ENCODE measurements around the gene ARFGAP1.

The ARFGAP1 gene

DNA sequence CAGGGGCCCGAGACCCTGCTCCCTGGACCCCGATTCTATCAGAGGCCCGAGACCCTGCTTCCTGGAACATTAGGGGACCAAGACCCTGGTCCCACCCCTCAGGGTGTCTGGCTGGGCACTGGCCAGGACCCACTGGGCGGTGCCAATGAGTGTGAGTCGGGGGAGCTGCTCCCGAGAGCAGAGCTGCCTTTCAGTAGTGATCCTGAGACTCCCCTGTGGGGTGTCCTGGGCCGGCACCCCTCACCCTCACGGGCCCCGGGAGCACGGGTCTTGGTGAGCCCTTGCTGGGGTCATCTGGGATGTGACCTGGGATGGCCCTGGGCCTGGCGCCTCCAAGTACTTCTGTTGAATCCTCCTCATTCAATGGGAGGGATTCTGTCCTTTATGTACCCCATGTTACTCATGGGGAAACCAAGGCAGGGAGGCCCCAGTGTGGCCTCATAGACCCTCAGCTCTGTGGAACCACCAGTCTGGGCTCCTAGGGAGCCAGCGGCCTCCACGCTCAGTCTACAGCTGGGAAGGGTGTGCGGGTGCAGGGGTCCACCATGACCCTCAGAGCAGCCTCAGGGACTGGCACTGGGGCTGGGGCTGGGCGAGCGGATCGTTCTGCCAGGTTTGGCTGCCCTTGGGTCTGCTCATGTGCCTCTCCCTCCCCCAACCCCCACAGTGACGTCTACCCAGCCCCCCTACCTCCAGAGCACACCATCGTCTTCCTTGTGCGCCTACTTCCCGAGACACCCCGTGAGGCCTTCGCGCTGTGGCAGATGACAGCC is 46.0 kb downstream of the ARFGAP1 start:
- DNase-seq: no peak

DNA sequence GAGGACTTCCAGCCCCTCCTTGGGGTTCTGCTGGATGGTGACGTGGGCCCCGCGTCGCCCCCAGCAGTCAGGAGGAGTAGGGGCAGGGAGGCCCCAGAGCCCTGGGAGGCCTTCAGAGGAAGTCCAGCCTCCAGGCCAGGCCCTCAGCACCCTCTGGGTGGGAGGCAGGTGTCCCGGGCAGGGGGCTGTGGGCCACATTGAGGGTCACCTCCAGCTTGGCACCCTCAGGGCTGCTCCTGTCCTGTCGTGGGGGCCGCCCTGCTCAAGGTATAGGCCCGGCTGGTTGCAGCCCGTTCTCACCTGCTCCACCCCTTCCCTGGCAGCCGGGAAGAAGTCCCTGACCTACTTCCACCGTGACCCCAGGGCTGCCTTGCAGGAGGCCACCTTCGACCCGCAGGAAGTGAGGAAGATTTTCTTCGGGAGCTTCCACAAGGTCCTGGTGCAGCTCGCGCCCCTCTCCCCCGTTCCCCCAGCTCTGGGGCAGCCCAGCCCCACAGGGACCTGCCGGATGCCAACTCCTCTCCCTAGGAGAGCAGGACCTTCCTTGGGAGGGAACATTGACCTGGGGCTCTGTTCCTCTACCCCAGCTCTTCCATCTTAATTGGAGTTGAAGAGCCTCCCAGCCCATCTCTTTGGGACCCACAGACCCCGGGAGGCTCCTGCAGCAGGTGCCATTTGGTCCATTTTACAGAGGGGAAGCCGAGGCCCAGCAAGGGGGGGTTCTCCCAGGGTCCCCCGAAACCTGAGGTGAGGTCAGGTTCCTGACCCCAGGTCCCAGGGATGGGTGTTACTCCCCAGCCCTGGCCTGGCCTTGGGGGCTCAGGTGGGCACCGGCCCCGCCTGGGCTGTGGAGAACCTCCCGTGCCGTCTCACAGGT is 46.8 kb downstream of the ARFGAP1 start:
- no peak for DNase-seq

- no peak for DNase-seq
Measured at GRCh38 chr20:63320041-63320511, 47.5 kb downstream of the ARFGAP1 start.

DNA sequence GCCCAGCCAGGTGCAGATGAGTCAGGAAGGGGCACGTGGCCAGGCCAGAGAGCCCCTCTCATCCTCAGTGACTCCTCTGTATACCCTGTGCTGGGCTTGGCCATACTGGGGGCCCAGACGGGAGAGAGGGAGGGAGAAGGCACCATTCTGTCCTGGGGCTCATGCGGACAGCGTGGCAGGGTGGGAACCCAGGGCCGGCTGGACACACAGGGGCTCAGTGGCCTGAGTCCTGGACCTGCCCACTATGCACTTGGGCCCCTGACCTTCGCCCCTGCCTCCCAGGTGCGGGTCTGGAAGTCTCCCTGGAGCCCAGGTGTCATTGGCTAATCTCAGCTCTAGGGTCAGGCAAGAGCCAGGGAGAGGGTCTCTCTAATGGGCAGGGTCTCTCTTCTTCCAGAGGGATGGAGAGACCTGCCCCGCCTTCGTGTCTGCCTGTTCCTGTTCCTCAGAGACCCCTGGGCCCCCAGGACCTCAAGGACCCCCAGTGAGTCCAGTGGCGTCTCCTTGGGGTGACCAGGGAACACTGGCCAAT is 48.1 kb downstream of the ARFGAP1 start:
- no peak for DNase-seq

DNA sequence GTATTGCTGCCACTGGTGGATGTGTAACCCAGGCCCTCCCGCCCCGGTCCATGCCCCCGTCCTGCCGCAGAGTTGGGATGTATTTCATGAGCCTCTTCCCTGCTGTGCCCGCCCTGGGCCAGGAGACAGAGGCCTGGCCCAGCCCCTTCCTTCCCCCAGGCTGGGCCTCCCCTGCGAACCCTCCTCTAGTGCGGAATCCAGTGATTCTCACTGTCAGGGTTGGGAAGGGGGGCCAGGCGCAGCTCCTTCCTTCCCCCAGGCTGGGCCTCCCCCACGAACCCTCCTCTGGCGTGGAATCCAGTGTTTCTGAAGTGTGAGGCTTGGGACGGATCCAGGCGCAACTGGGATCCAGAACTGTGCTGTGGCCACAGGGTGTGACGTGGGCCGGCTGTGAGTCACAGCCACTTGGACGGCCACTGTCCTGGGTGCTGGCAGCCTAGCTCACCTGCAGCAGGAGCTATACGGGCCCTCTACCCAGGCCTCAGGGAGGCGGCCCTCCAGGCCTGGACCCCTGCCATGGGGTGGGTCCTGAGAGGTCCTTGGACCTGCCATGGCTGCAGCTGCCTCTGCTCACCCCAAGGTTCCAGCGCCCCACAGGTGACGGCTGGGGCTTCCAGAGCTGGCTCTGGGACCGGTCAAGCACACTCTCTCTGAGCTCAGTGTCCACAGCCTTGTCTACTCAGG is 48.7 kb downstream of the ARFGAP1 start:
- peak in 2 of 58 donors; percentile 29 to 31 for DNase-seq

- peak in 6 of 58 donors; percentile 11 to 45 (median 14) for DNase-seq
Measured at GRCh38 chr20:63322146-63322932, 49.7 kb downstream of the ARFGAP1 start.

DNA sequence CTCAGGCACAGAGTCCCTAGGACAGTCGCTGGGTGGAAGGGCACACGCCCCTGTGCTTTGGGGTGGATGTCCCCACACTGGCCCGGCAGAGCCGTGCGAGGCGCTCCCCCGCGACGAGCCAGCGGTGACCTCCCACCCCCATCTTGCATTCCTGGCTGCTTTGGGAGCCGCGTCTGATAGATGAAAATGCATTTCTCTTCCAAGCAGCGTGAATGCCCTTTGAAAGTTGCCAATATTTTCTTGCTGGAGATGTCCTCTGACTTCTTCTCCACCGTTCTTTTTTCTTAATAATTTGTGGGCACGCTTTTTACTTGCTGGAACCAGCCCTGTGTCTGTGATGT is 50.3 kb downstream of the ARFGAP1 start:
- no peak for DNase-seq

GRCh38 chr20:63323357-63323981 is 50.9 kb downstream of the ARFGAP1 start:
- no peak for DNase-seq

- no peak for DNase-seq
Measured at GRCh38 chr20:63325021-63325471, 52.4 kb downstream of the ARFGAP1 start.

- DNase-seq: no peak
Measured at GRCh38 chr20:63325554-63326313, 53.1 kb downstream of the ARFGAP1 start.

DNA sequence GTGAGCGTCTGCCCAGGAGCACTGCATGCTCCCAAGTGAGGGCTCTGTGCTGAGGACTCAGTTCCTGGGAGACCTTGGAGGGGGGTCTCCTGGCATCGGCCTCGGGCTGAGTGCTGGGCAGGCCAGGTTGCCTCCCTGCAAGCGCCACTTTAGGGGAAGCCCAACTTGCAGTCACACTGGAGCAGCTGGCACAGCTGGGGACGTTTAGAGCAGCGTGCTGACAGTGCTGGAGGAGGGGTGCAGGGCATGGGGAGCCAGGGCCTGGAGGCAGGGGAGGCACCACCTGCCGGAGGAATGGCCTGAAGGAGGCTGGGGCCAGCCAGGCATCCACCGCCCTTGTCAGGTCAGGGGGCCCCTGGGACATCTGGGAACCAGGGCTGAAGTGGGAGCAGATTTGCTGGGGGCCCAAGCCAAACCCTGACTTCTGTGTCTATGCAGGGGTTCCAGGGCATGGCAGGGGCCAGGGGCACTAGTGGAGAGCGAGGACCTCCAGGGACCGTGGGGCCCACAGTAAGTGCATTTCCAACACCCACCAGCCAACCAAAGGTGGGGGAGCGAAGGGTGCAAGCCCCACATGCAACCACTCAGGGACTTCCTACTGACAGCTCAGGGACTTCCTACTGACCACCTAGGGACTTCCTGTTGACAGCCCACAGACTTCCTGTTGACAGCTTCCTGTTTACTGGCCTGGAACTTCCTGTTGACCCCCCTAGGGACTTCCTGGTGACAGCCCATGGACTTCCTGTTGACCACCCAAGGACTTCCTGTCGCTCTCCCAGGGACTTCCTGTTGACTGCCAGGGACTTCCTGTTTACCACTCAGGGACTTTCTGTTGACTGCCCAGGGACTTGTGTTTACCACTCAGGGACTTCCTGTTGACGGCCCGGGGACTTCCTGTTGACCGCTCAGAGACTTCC is 54.0 kb downstream of the ARFGAP1 start:
- no peak for DNase-seq

- no peak for DNase-seq
Measured at GRCh38 chr20:63327231-63327745, 54.7 kb downstream of the ARFGAP1 start.

GRCh38 chr20:63328026-63328700 is 55.5 kb downstream of the ARFGAP1 start:
- no peak for DNase-seq

GRCh38 chr20:63328718-63329275 is 56.2 kb downstream of the ARFGAP1 start:
- no peak for DNase-seq

DNA sequence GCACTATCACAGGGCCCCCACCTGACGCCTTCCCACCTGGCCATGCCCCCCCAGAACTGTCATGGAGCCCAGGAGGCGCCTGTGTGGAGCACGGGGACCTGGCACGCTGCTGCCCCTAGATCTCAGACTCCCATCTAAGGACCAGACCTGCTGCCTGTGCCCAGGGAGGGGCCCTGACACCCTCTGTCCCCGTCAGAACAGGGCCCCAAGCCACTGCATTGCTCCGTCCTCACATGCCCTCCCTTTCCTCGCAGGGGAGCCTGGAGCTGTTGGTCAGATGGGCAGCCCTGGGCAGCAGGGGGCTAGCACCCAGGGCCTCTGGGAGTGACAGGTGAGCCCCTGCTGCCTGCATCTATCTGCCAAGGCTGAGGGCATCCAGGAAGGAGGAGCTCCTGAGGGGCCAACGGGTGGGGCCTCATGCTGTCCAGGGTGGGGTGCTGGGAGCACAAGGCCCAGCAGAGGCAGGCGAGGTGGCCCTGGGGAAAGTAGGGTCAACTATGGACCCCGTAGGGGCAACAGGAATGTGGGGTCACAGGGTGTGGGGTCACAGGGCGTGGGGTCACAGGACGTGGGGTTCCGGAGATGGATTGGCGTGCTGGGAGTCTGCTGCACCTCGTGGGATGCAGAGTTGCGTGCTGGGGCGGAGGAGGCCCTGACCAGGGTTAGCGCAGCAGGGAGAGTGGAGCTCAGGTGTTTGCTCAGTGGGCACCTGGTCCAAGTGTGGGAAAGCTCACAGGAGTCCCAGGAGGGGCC is 56.9 kb downstream of the ARFGAP1 start:
- DNase-seq: no peak

- DNase-seq: no peak
Measured at GRCh38 chr20:63330084-63330760, 57.6 kb downstream of the ARFGAP1 start.

All from anterior cingulate cortex (tissue), 58 donors.